Measurements from ENCODE around the gene CD47.

Gene CD47

DNA sequence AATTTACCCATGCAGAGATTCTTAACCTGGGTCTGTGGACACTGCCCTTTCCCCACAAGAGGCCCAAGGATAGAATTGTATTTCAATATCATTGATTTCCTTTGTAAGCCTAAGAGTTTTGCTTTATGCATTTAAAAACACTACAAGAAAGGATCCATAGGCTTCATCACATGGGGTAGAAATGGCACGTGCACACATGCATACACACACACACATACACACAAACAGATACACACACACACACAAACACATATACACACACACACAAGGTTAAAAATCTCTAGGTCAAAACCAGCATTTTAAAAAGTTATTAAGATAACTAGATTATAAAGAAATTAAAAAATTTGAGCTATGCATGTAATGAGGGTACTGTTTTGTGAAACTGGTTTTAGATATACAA, 35.5 kb upstream of the CD47 start:
- H3K4me2 ChIP-seq (ENCODE audit: low read length): no peak overlapping the region
- H3K9ac ChIP-seq (ENCODE audit: low read depth, low read length): no peak overlapping the region
- H3K9me3 ChIP-seq (replicated peaks; ENCODE audit: low read length): no peaks in the 10 kb centered on the region
- no peak overlapping the region for H3K4me3 ChIP-seq (ENCODE audit: low read length)
- H3K4me1 ChIP-seq (ENCODE audit: control insufficient read depth, insufficient read depth, low read length): peaks cover 13% of the 10 kb centered on the region
- H3K36me3 ChIP-seq (ENCODE audit: insufficient read depth, low read length): no peaks in the 10 kb centered on the region
- H3K27me3 ChIP-seq (ENCODE audit: control insufficient read depth, insufficient read depth, low read length): peaks cover 8% of the 10 kb centered on the region

GRCh38 chr3:108125550-108126071, 34.8 kb upstream of the CD47 start:
- H3K4me1 ChIP-seq (ENCODE audit: control insufficient read depth, insufficient read depth, low read length): peaks cover 7% of the 10 kb centered on the region
- peaks cover 10% of the 10 kb centered on the region for H3K27me3 ChIP-seq (ENCODE audit: control insufficient read depth, insufficient read depth, low read length)
- H3K4me3 ChIP-seq (ENCODE audit: low read length): no peak overlapping the region
- no peaks in the 10 kb centered on the region for H3K9me3 ChIP-seq (replicated peaks; ENCODE audit: low read length)
- no peaks in the 10 kb centered on the region for H3K36me3 ChIP-seq (ENCODE audit: insufficient read depth, low read length)
- no peak overlapping the region for H3K4me2 ChIP-seq (ENCODE audit: low read length)
- no peak overlapping the region for H3K9ac ChIP-seq (ENCODE audit: low read depth, low read length)

DNA sequence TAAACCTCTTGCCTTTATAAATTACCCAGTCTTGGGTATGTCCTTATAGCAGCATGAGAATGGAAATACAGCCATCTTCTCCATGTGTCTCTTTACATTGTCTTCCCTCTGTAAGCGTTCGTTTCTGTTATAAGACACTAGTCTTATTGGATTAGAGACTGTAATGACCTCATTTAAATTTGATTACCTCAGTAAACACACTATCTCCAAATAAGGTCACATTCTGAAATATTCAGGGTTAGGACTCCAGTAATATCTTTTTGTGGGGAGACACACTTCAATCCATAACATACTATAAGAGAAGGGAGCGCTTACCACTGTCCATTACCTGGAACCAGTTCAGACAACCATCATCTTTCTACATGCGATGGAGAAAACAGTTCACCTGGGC, 34.3 kb upstream of the CD47 start:
- Histone ChIP-seq H3K9me3 (replicated peaks; ENCODE audit: low read length) (no peaks in the 10 kb centered on the region), H3K4me3 (ENCODE audit: low read length) (no peak overlapping the region), H3K4me1 (ENCODE audit: control insufficient read depth, insufficient read depth, low read length) (peaks cover 3% of the 10 kb centered on the region), H3K4me2 (ENCODE audit: low read length) (no peak overlapping the region), H3K27me3 (ENCODE audit: control insufficient read depth, insufficient read depth, low read length) (peaks cover 10% of the 10 kb centered on the region), H3K36me3 (ENCODE audit: insufficient read depth, low read length) (no peaks in the 10 kb centered on the region), H3K9ac (ENCODE audit: low read depth, low read length) (no peak overlapping the region)

- Histone ChIP-seq H3K9me3 (replicated peaks; ENCODE audit: low read length) (no peaks in the 10 kb centered on the region), H3K36me3 (ENCODE audit: insufficient read depth, low read length) (no peaks in the 10 kb centered on the region), H3K4me3 (ENCODE audit: low read length) (no peak overlapping the region), H3K4me1 (ENCODE audit: control insufficient read depth, insufficient read depth, low read length) (no peaks in the 10 kb centered on the region), H3K27me3 (ENCODE audit: control insufficient read depth, insufficient read depth, low read length) (peaks cover 10% of the 10 kb centered on the region), H3K9ac (ENCODE audit: low read depth, low read length) (no peak overlapping the region), H3K4me2 (ENCODE audit: low read length) (no peak overlapping the region)
These were observed 33.7 kb upstream of the CD47 start for GRCh38 chr3:108124337-108125152.

DNA sequence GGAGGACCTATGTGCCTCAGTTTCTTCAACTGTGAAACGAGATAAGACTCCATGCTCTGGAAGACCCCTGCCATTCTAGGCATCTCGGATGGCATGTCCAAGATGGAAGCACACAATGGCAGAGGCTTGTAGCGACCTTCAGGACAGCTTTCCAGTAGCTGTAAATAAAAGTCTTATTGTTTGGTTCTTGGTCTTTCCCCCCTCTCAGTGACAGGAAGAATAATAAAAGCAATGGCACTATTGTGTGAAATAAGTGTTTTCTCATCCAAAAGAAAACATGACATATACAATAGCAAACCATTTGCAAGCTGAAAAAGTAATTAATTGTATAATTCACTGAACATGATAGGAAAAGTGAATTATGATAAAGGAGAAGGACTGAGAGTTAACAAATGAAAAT, 32.5 kb upstream of the CD47 start:
- Histone ChIP-seq H3K4me2 (ENCODE audit: low read length) (no peak overlapping the region), H3K36me3 (ENCODE audit: insufficient read depth, low read length) (no peaks in the 10 kb centered on the region), H3K4me3 (ENCODE audit: low read length) (no peak overlapping the region), H3K9ac (ENCODE audit: low read depth, low read length) (no peak overlapping the region), H3K27me3 (ENCODE audit: control insufficient read depth, insufficient read depth, low read length) (peaks cover 10% of the 10 kb centered on the region), H3K4me1 (ENCODE audit: control insufficient read depth, insufficient read depth, low read length) (no peaks in the 10 kb centered on the region), H3K9me3 (replicated peaks; ENCODE audit: low read length) (no peaks in the 10 kb centered on the region)

GRCh38 chr3:108122276-108122675, 31.4 kb upstream of the CD47 start:
- H3K9me3 ChIP-seq (replicated peaks; ENCODE audit: low read length): no peaks in the 10 kb centered on the region
- no peaks in the 10 kb centered on the region for H3K36me3 ChIP-seq (ENCODE audit: insufficient read depth, low read length)
- H3K4me3 ChIP-seq (ENCODE audit: low read length): no peak overlapping the region
- no peaks in the 10 kb centered on the region for H3K4me1 ChIP-seq (ENCODE audit: control insufficient read depth, insufficient read depth, low read length)
- H3K9ac ChIP-seq (ENCODE audit: low read depth, low read length): no peak overlapping the region
- peaks cover 10% of the 10 kb centered on the region for H3K27me3 ChIP-seq (ENCODE audit: control insufficient read depth, insufficient read depth, low read length)
- H3K4me2 ChIP-seq (ENCODE audit: low read length): no peak overlapping the region

DNA sequence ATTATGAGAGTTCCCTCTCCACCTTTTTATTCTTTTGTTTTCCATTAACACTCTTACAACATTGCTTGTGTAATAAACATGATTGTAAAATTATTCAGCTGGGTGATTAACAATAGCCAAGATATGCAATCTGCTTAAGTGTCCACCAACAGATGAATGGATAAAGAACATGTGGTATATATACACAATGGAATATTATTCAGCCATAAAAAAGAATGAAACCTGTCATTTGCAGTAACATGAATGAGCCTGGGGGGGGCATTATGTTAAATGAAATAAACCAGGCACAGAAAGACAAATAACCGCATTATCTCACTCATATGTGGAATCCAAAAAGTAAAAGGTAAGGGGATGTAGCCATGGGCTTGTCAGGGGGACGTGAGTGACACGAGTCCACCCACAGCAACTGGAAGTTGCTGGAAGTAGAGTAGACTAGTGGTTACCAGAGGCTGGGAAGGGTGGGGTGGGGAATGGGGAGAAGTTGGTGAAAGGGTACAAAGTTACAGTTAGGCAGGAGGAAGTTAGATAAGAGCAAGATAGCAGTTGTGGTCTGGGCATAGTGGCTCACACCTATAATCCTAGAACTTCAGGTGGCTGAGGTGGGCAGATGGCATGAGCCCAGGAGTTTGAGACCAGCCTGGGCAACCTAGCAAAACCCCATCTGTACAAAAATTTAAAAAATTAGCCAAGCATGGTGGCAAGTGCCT, 28.7 kb upstream of the CD47 start:
- no peak overlapping the region for H3K4me2 ChIP-seq (ENCODE audit: low read length)
- no peak overlapping the region for H3K4me3 ChIP-seq (ENCODE audit: low read length)
- no peak overlapping the region for H3K9ac ChIP-seq (ENCODE audit: low read depth, low read length)
- H3K36me3 ChIP-seq (ENCODE audit: insufficient read depth, low read length): no peaks in the 10 kb centered on the region
- no peaks in the 10 kb centered on the region for H3K9me3 ChIP-seq (replicated peaks; ENCODE audit: low read length)
- peaks cover 10% of the 10 kb centered on the region for H3K27me3 ChIP-seq (ENCODE audit: control insufficient read depth, insufficient read depth, low read length)
- H3K4me1 ChIP-seq (ENCODE audit: control insufficient read depth, insufficient read depth, low read length): no peaks in the 10 kb centered on the region

GRCh38 chr3:108118038-108118768, 27.4 kb upstream of the CD47 start:
- H3K4me1 ChIP-seq (ENCODE audit: control insufficient read depth, insufficient read depth, low read length): no peaks in the 10 kb centered on the region
- no peak overlapping the region for H3K9ac ChIP-seq (ENCODE audit: low read depth, low read length)
- no peak overlapping the region for H3K4me2 ChIP-seq (ENCODE audit: low read length)
- H3K36me3 ChIP-seq (ENCODE audit: insufficient read depth, low read length): no peaks in the 10 kb centered on the region
- no peaks in the 10 kb centered on the region for H3K9me3 ChIP-seq (replicated peaks; ENCODE audit: low read length)
- H3K27me3 ChIP-seq (ENCODE audit: control insufficient read depth, insufficient read depth, low read length): peaks cover 10% of the 10 kb centered on the region
- no peak overlapping the region for H3K4me3 ChIP-seq (ENCODE audit: low read length)

DNA sequence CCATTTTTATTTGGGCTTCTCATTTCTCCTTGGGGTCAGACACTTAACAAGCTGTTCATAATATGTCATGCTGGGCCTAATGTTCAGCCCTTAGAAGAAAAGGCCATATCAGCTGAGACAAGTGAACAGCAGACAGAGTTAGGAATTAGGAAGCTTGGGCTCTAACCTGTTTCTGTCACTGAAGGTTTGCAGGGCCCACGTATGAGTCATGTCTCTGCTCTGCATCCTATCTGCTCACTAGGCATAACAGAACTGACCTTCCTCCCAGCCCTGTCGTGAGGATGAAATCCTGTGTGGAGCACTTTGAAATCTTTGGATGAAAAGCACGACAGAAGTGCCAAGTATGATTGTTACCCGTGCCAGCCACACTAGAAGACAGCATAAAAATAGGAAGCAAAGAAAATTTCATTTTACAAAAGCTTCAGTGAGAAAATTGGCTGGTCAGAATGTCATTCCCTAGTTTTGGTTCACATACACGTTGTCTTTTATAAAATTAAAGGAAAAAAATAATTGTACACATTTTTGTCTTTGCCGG, 26.5 kb upstream of the CD47 start:
- no peaks in the 10 kb centered on the region for H3K9me3 ChIP-seq (replicated peaks; ENCODE audit: low read length)
- no peak overlapping the region for H3K9ac ChIP-seq (ENCODE audit: low read depth, low read length)
- no peaks in the 10 kb centered on the region for H3K36me3 ChIP-seq (ENCODE audit: insufficient read depth, low read length)
- H3K27me3 ChIP-seq (ENCODE audit: control insufficient read depth, insufficient read depth, low read length): peaks cover 8% of the 10 kb centered on the region
- no peak overlapping the region for H3K4me2 ChIP-seq (ENCODE audit: low read length)
- H3K4me1 ChIP-seq (ENCODE audit: control insufficient read depth, insufficient read depth, low read length): no peaks in the 10 kb centered on the region
- no peak overlapping the region for H3K4me3 ChIP-seq (ENCODE audit: low read length)

GRCh38 chr3:108114423-108115065, 23.7 kb upstream of the CD47 start:
- Histone ChIP-seq H3K27me3 (ENCODE audit: control insufficient read depth, insufficient read depth, low read length) (no peaks in the 10 kb centered on the region), H3K4me2 (ENCODE audit: low read length) (no peak overlapping the region), H3K4me3 (ENCODE audit: low read length) (no peak overlapping the region), H3K36me3 (ENCODE audit: insufficient read depth, low read length) (no peaks in the 10 kb centered on the region), H3K9me3 (replicated peaks; ENCODE audit: low read length) (no peaks in the 10 kb centered on the region), H3K4me1 (ENCODE audit: control insufficient read depth, insufficient read depth, low read length) (no peaks in the 10 kb centered on the region), H3K9ac (ENCODE audit: low read depth, low read length) (no peak overlapping the region)

GRCh38 chr3:108113975-108114374, 23.1 kb upstream of the CD47 start:
- Histone ChIP-seq H3K27me3 (ENCODE audit: control insufficient read depth, insufficient read depth, low read length) (no peaks in the 10 kb centered on the region), H3K4me2 (ENCODE audit: low read length) (no peak overlapping the region), H3K9ac (ENCODE audit: low read depth, low read length) (no peak overlapping the region), H3K36me3 (ENCODE audit: insufficient read depth, low read length) (no peaks in the 10 kb centered on the region), H3K4me3 (ENCODE audit: low read length) (no peak overlapping the region), H3K4me1 (ENCODE audit: control insufficient read depth, insufficient read depth, low read length) (no peaks in the 10 kb centered on the region), H3K9me3 (replicated peaks; ENCODE audit: low read length) (no peaks in the 10 kb centered on the region)
